GM20000 (cell line): ENCODE measurements around the gene GDNF.

Experiments
- DNase-seq: peaks from one replicate; pipeline ENCODE4 v3.0.0; 2012; ENCODE audit warnings: low spot score
- CTCF ChIP-seq: IDR thresholded peaks from 2 replicates; pipeline ENCODE4 v1.5.1; 2012; ENCODE audit warnings: mild to moderate bottlenecking, control low read depth; ENCODE audit errors: extremely low read depth, missing control alignments

Gene GDNF

GRCh38 chr5:37815913-37816312, 23.9 kb downstream of the GDNF start:
- no peak for DNase-seq
- TF ChIP-seq CTCF = no peak

- no peak for TF ChIP-seq CTCF
- no peak for DNase-seq
Observed at GRCh38 chr5:37814699-37815098, 25.1 kb downstream of the GDNF start.

- no peak for DNase-seq
- TF ChIP-seq CTCF = no peak
Observed at GRCh38 chr5:37812365-37812764, 27.5 kb downstream of the GDNF start.

- DNase-seq = no peak
- TF ChIP-seq CTCF = no peak
Observed at GRCh38 chr5:37811866-37812265, 28.0 kb downstream of the GDNF start.

GRCh38 chr5:37810311-37810710, 29.5 kb downstream of the GDNF start:
- no peak for DNase-seq

GRCh38 chr5:37808945-37809344, 30.9 kb downstream of the GDNF start:
- TF ChIP-seq CTCF = no peak

More at GRCh38 chr5:37810311-37810710, 29.5 kb downstream of the GDNF start:
- no peak for TF ChIP-seq CTCF

GRCh38 chr5:37807621-37808301, 32.1 kb downstream of the GDNF start:
- no peak for TF ChIP-seq CTCF
- DNase-seq = no peak

More at GRCh38 chr5:37808945-37809344, 30.9 kb downstream of the GDNF start:
- no peak for DNase-seq
